Lower leg skin (tissue), 3 donors: Measurements from ENCODE around the gene GLRX5.

Experiments
- CTCF ChIP-seq, 3 donors: fragments of 450-650 bp; IDR thresholded peaks; one replicate each; pipeline ENCODE4 v1.5.1; 2016; ENCODE audit warnings: antibody characterized with exemption in 3 of 3, mild to moderate bottlenecking in 3 of 3, moderate library complexity in 2 of 3
- POLR2A ChIP-seq, 2 donors: fragments of 450-650 bp; IDR thresholded peaks; one replicate each; pipeline ENCODE4 v1.6.1; 2016 to 2017; ENCODE audit warnings: antibody characterized with exemption in 2 of 2, mild to moderate bottlenecking in 1 of 2, moderate library complexity in 1 of 2

GRCh38 chr14:95485222-95485819 lies 49.5 kb upstream of the GLRX5 start:
- no peak for TF ChIP-seq CTCF (IDR thresholded peaks at IDR 0.05)
- TF ChIP-seq POLR2A (IDR thresholded peaks at IDR 0.05): no peak
